ENCODE data around the gene ELFN2.

The ELFN2 gene

GRCh38 chr22:37379722-37380121 lies 47.6 kb downstream of the ELFN2 start:
- CTCF ChIA-PET, result interaction anchor here (0.7 kb wide), 1 partner anchor 77 kb away, joined by 3 read pairs; no protein-coding TSS in a partner anchor
- Histone ChIP-seq H3K9me3 (ENCODE audit: control insufficient read depth, insufficient read depth, low read depth, low read length) (no peaks in the 10 kb centered on the region), H3K4me3 (ENCODE audit: low read depth, low read length) (no peak overlapping the region), H3K4me1 (ENCODE audit: control insufficient read depth, insufficient read depth, low read length) (no peaks in the 10 kb centered on the region), H3K36me3 (ENCODE audit: control insufficient read depth in 2 of 2, insufficient read depth in 1 of 2, low read length in 2 of 2) (no peaks in the 10 kb centered on the region), H3K27ac (ENCODE audit: extremely low read depth, low read depth, low read length) (no peak overlapping the region)
- no peak for TF ChIP-seq ZNF274 (IDR thresholded peaks at IDR 0.05; ENCODE audit: low read length)
- no peak for TF ChIP-seq ZNF274 (tag by site-specific recombination; IDR thresholded peaks at IDR 0.05; ENCODE audit: borderline replicate concordance)
- TF ChIP-seq ZNF791 (tag by site-specific recombination; IDR thresholded peaks at IDR 0.05), result no peak
- no peak for TF ChIP-seq ZNF639 (tag by site-specific recombination; IDR thresholded peaks at IDR 0.05)
- POLR2A ChIA-PET, result interaction anchor here (0.5 kb wide), 1 partner anchor 36 kb away, joined by 3 read pairs; no protein-coding TSS in a partner anchor

GRCh38 chr22:37379085-37379484 lies 48.2 kb downstream of the ELFN2 start:
- TF ChIP-seq KLF8 (tag by site-specific recombination; IDR thresholded peaks at IDR 0.05) (no peak), ZFHX2 (tag by site-specific recombination; conservative IDR thresholded peaks at IDR 0.05) (0 out of 2 replicates have a peak, but pooled peaks have one; percentile 0)
- ChIA-PET POLR2A (no interaction called here), CTCF (interaction anchor here (0.6 to 1.4 kb wide), 3 partner anchors 23 to 95 kb away, joined by 3 to 5 read pairs (median 3); no protein-coding TSS in a partner anchor)
- no peaks in the 10 kb centered on the region for H3K9me3 ChIP-seq (ENCODE audit: control insufficient read depth, insufficient read depth, low read depth, low read length)
- H3K27ac ChIP-seq (ENCODE audit: extremely low read depth, low read depth, low read length), result no peak overlapping the region
- no peak overlapping the region for H3K4me3 ChIP-seq (ENCODE audit: low read depth, low read length)
- H3K4me1 ChIP-seq (ENCODE audit: control insufficient read depth, insufficient read depth, low read length), result no peaks in the 10 kb centered on the region
- H3K36me3 ChIP-seq (ENCODE audit: control insufficient read depth in 2 of 2, insufficient read depth in 1 of 2, low read length in 2 of 2), result no peaks in the 10 kb centered on the region

GRCh38 chr22:37378642-37379058 lies 48.6 kb downstream of the ELFN2 start:
- POLR2A ChIA-PET, result interaction anchor here (0.7 kb wide), 1 partner anchor 13 kb away, joined by 3 read pairs; no protein-coding TSS in a partner anchor
- CTCF ChIA-PET, result interaction anchor here (0.6 to 1.4 kb wide), 4 partner anchors 23 to 95 kb away, joined by 3 to 5 read pairs (median 3); no protein-coding TSS in a partner anchor
- no peak overlapping the region for H3K27ac ChIP-seq (ENCODE audit: extremely low read depth, low read depth, low read length)
- TF ChIP-seq SP2 (tag by site-specific recombination; IDR thresholded peaks at IDR 0.05) (peak; percentile 16; the same call in 1 of the 2 replicates), AEBP2 (tag by site-specific recombination; IDR thresholded peaks at IDR 0.05; ENCODE audit: borderline replicate concordance) (no peak), HIC1 (tag by site-specific recombination; IDR thresholded peaks at IDR 0.05) (no peak), ATF2 (tag by site-specific recombination; IDR thresholded peaks at IDR 0.05; ENCODE audit: low read depth) (no peak), TSHZ1 (tag by site-specific recombination; IDR thresholded peaks at IDR 0.05; ENCODE audit: borderline replicate concordance) (no peak), OVOL3 (tag by site-specific recombination; IDR thresholded peaks at IDR 0.05) (no peak), ZXDB (tag by site-specific recombination; IDR thresholded peaks at IDR 0.05) (no peak), EGR2 (tag by site-specific recombination; IDR thresholded peaks at IDR 0.05; ENCODE audit: low read depth) (0 out of 2 replicates have a peak, but pooled peaks have one; percentile 12), KLF1 (tag by site-specific recombination; IDR thresholded peaks at IDR 0.05) (peak; percentile 82), PATZ1 (tag by site-specific recombination; IDR thresholded peaks at IDR 0.05) (peak; percentile 65; the same call in 1 of the 2 replicates), SETDB1 (IDR thresholded peaks at IDR 0.05; ENCODE audit: insufficient read length, low read length) (no peak), SP7 (tag by site-specific recombination; IDR thresholded peaks at IDR 0.05) (peak; percentile 45; the same call in 1 of the 2 replicates)

More at GRCh38 chr22:37378642-37379058, 48.6 kb downstream of the ELFN2 start:
- no peak overlapping the region for H3K4me3 ChIP-seq (ENCODE audit: low read depth, low read length)
- H3K4me1 ChIP-seq (ENCODE audit: control insufficient read depth, insufficient read depth, low read length), result no peaks in the 10 kb centered on the region
- no peaks in the 10 kb centered on the region for H3K36me3 ChIP-seq (ENCODE audit: control insufficient read depth in 2 of 2, insufficient read depth in 1 of 2, low read length in 2 of 2)
- H3K9me3 ChIP-seq (ENCODE audit: control insufficient read depth, insufficient read depth, low read depth, low read length), result no peaks in the 10 kb centered on the region
